Stimulated activated CD8-positive, alpha-beta memory T cell treated with anti-CD3 and anti-CD28 coated beads, Interleukin-15, amount 100 ng/mL, for 1 hour (primary cell): ENCODE results near the gene GFI1.
"Not testable (repeated sequence)": the region's sequence is repeated elsewhere in the genome, so short reads cannot be mapped to it uniquely, and the experiment has no call there.

Experiments
- DNase-seq: peaks from one replicate; pipeline ENCODE4 v3.0.0-alpha.2; 2020; ENCODE audit warnings: low read depth

The GFI1 gene

GRCh38 chr1:92486251-92487077, at the start of gene GFI1:
Gene GFI1 (minus strand): TSS chr1:92486925. CDS start chr1:92483487, 3,438 bp downstream.
- no peak for DNase-seq

GRCh38 chr1:92532371-92532770, 45.6 kb upstream of the GFI1 start:
- DNase-seq = not testable (repeated sequence)

- not testable (repeated sequence) for DNase-seq
These were observed 45.2 kb upstream of the GFI1 start for GRCh38 chr1:92531939-92532338.

- no peak for DNase-seq
These were observed 40.9 kb upstream of the GFI1 start for GRCh38 chr1:92527670-92528069.

GRCh38 chr1:92524944-92525590, 38.3 kb upstream of the GFI1 start:
- not testable (repeated sequence) for DNase-seq

GRCh38 chr1:92519043-92519442, 32.3 kb upstream of the GFI1 start:
- no peak for DNase-seq

- no peak for DNase-seq
These were observed 29.8 kb upstream of the GFI1 start for GRCh38 chr1:92516574-92516973.

GRCh38 chr1:92515796-92516201, 29.1 kb upstream of the GFI1 start:
- DNase-seq = no peak

- DNase-seq = no peak
These were observed 24.8 kb upstream of the GFI1 start for GRCh38 chr1:92511541-92511940.

GRCh38 chr1:92509619-92510018, 22.9 kb upstream of the GFI1 start:
- DNase-seq = no peak

- no peak for DNase-seq
These were observed 18.4 kb upstream of the GFI1 start for GRCh38 chr1:92505015-92505692.

- DNase-seq = no peak
These were observed 17.7 kb upstream of the GFI1 start for GRCh38 chr1:92504291-92505014.

- DNase-seq = no peak
These were observed 17.2 kb upstream of the GFI1 start for GRCh38 chr1:92503926-92504285.

GRCh38 chr1:92503043-92503925, 16.6 kb upstream of the GFI1 start:
- DNase-seq = no peak

- DNase-seq = no peak
These were observed 15.5 kb upstream of the GFI1 start for GRCh38 chr1:92502247-92502646.

- no peak for DNase-seq
These were observed 13.8 kb upstream of the GFI1 start for GRCh38 chr1:92500552-92500951.

- DNase-seq = no peak
These were observed 8.8 kb upstream of the GFI1 start for GRCh38 chr1:92495392-92496063.

GRCh38 chr1:92494485-92495141, 7.9 kb upstream of the GFI1 start:
- DNase-seq = no peak

- no peak for DNase-seq
These were observed 6.4 kb upstream of the GFI1 start for GRCh38 chr1:92493139-92493538.

GRCh38 chr1:92488832-92489231, 2.1 kb upstream of the GFI1 start:
- DNase-seq = no peak
